A673 (cell line): ENCODE data around the gene PABPN1L. TPM values are rescaled to one million over a fixed set of nuclear protein-coding genes. Genes with fewer than 3 reads are reported as not detected.

ENCODE experiments used
- BruUV-seq: library from RNA; stranded (reverse); fragments of 400-500 nt; replicated peaks from 2 replicates; lab custom pipeline; 2021; lab: Mats Ljungman, UMichigan
- CTCF ChIA-PET: fragments of 300-600 bp; sonication (Branson Sonifier 250); formaldehyde crosslinking; loops from one replicate; lab custom pipeline; 2022; ENCODE audit warnings: antibody characterized with exemption; lab: Charles Lee
- POLR2A ChIA-PET: fragments of 300-600 bp; sonication (Branson Sonifier 250); formaldehyde crosslinking; loops from one replicate; lab custom pipeline; 2022; ENCODE audit warnings: antibody characterized with exemption; ENCODE audit not compliant: low non-redundant PET; lab: Charles Lee
- DNase-seq: peaks from one replicate; pipeline ENCODE4 v3.0.0-alpha.2; 2015; ENCODE audit warnings: low spot score
- H3K27ac ChIP-seq: fragments of 200-600 bp; sonication (generic); 2 replicates; pipeline ENCODE4 v1.5.1; 2016; ENCODE audit warnings: mixed run types, low read depth, mild to moderate bottlenecking, mixed read lengths, antibody characterized with exemption, low read length; ENCODE audit not compliant: poor library complexity, severe bottlenecking
- H3K27me3 ChIP-seq: fragments of 200-600 bp; sonication (generic); replicated peaks from 2 replicates; pipeline ENCODE4 v1.6.1; 2017; ENCODE audit warnings: mixed run types, low read depth, mild to moderate bottlenecking, mixed read lengths, antibody characterized with exemption, low read length; ENCODE audit not compliant: insufficient read depth, poor library complexity
- H3K36me3 ChIP-seq: fragments of 200-600 bp; sonication (generic); 2 replicates; pipeline ENCODE4 v1.6.1; 2016; ENCODE audit warnings: mixed run types, mild to moderate bottlenecking, mixed read lengths, antibody characterized with exemption, low read length; ENCODE audit not compliant: insufficient read depth, poor library complexity, severe bottlenecking
- H3K4me1 ChIP-seq: fragments of 200-600 bp; sonication (generic); 2 replicates; pipeline ENCODE4 v1.6.1; 2017; ENCODE audit warnings: mixed run types, mild to moderate bottlenecking, mixed read lengths, antibody characterized with exemption, low read length; ENCODE audit not compliant: insufficient read depth, poor library complexity, severe bottlenecking
- H3K4me3 ChIP-seq: fragments of 200-600 bp; sonication (generic); 2 replicates; pipeline ENCODE4 v1.5.1; 2016; ENCODE audit warnings: low read depth, mixed run types, mild to moderate bottlenecking, mixed read lengths, low read length; ENCODE audit not compliant: poor library complexity, severe bottlenecking
- H3K9me3 ChIP-seq: fragments of 200-600 bp; sonication (generic); 2 replicates; pipeline ENCODE4 v1.6.1; 2016; ENCODE audit warnings: mixed run types, low read depth, mild to moderate bottlenecking, mixed read lengths, antibody characterized with exemption, low read length; ENCODE audit not compliant: poor library complexity, severe bottlenecking
- CTCF ChIP-seq: fragments of 300-800, 200-600 bp; sonication (generic); conservative IDR thresholded peaks from 2 replicates; pipeline ENCODE4 v1.5.1; 2017; ENCODE audit warnings: low read depth, mild to moderate bottlenecking, antibody characterized with exemption, low read length, moderate library complexity, mixed read lengths
- EZH2 ChIP-seq: fragments of 200-600 bp; sonication (generic); IDR thresholded peaks from 2 replicates; pipeline ENCODE4 v1.6.1; 2017; ENCODE audit warnings: borderline replicate concordance, low read depth, mild to moderate bottlenecking, mixed read lengths, antibody characterized with exemption, low read length; ENCODE audit not compliant: poor library complexity, severe bottlenecking
- intact Hi-C: fragments of 100-400 bp; cut with micrococcal nuclease; formaldehyde crosslinking; loops from one replicate; pipeline ENCODE4 v1.10.0; 2022; ENCODE audit not compliant: unreplicated experiment
- total RNA-seq: library from RNA; stranded (reverse); gene quantifications from 2 replicates; pipeline ENCODE4 v1.2.3, GENCODE V29; 2021

Gene PABPN1L
- total RNA-seq, 1 experiment from 2014 or later, result not detected

- no peak overlapping the region for H3K27ac ChIP-seq
- no peaks in the 10 kb centered on the region for H3K9me3 ChIP-seq
- H3K36me3 ChIP-seq, result no peaks in the 10 kb centered on the region
- H3K27me3 ChIP-seq, result no peaks in the 10 kb centered on the region
- H3K4me3 ChIP-seq, result no peak overlapping the region
- ChIA-PET CTCF (no interaction called here), POLR2A (no interaction called here)
- DNase-seq, result no peak
- TF ChIP-seq EZH2 (no peak), CTCF (no peak)
- H3K4me1 ChIP-seq, result no peaks in the 10 kb centered on the region
- intact Hi-C loops, result no loop called here
- BruUV-seq, result no TSS peak
Measured at GRCh38 chr16:88843256-88843655, 23.2 kb downstream of the PABPN1L start.

- intact Hi-C loops, result no loop called here
- no peaks in the 10 kb centered on the region for H3K9me3 ChIP-seq
- TF ChIP-seq EZH2 (no peak), CTCF (no peak)
- POLR2A ChIA-PET, result no interaction called here
- H3K4me3 ChIP-seq, result no peak overlapping the region
- CTCF ChIA-PET, result no interaction called here
- DNase-seq, result no peak
- no peaks in the 10 kb centered on the region for H3K27me3 ChIP-seq
- no peaks in the 10 kb centered on the region for H3K4me1 ChIP-seq
- H3K36me3 ChIP-seq, result no peaks in the 10 kb centered on the region
- no TSS peak for BruUV-seq
- no peak overlapping the region for H3K27ac ChIP-seq
Measured at GRCh38 chr16:88842806-88843205, 23.7 kb downstream of the PABPN1L start.

GRCh38 chr16:88842308-88842756 lies 24.1 kb downstream of the PABPN1L start:
- H3K4me3 ChIP-seq, result no peak overlapping the region
- H3K27me3 ChIP-seq, result no peaks in the 10 kb centered on the region
- H3K9me3 ChIP-seq, result no peaks in the 10 kb centered on the region
- intact Hi-C loops, result no loop called here
- ChIA-PET POLR2A (no interaction called here), CTCF (no interaction called here)
- no peak for DNase-seq
- H3K36me3 ChIP-seq, result no peaks in the 10 kb centered on the region
- no peaks in the 10 kb centered on the region for H3K4me1 ChIP-seq
- TF ChIP-seq EZH2, result no peak
- TF ChIP-seq CTCF, result no peak
- no TSS peak for BruUV-seq
- no peak overlapping the region for H3K27ac ChIP-seq
